Measurements from ENCODE around the gene NEURL1B.

Gene NEURL1B

GRCh38 chr5:172717481-172718195 lies 76.6 kb downstream of the NEURL1B start:
- H2BK120ac ChIP-seq (ENCODE audit: low read depth, low read length) = no peak overlapping the region
- no peak for DNase-seq
- H3K9ac ChIP-seq (ENCODE audit: low read length) = peak overlapping the region; percentile 86
- H3K14ac ChIP-seq (ENCODE audit: low read length in 2 of 2) = no peak overlapping the region
- H2BK12ac ChIP-seq (ENCODE audit: low read length in 2 of 2) = peak overlapping the region; percentile 66 to 76
- no peak overlapping the region for H3K23ac ChIP-seq (ENCODE audit: low read length in 2 of 2)
- H3K27me3 ChIP-seq (ENCODE audit: control insufficient read depth in 1 of 2, insufficient read depth in 1 of 2, low read length in 2 of 2) = no peaks in the 10 kb centered on the region
- peaks cover 15% of the 10 kb centered on the region for H3K4me1 ChIP-seq (ENCODE audit: control insufficient read depth, insufficient read depth, low read depth, low read length)
- H3K4ac ChIP-seq (ENCODE audit: low read depth in 1 of 2, low read length in 2 of 2) = no peak overlapping the region
- H3K18ac ChIP-seq (ENCODE audit: low read depth in 1 of 2, low read length in 2 of 2) = peak overlapping the region in 1 of 2 experiments; percentile 38
- WGBS = 87% methylated on average over 16 of the region's 16 CpGs
- H2AFZ ChIP-seq (ENCODE audit: low read depth, low read length) = no peak overlapping the region
- peak overlapping the region in 1 of 2 experiments; percentile 63 for H3K4me3 ChIP-seq (ENCODE audit: insufficient read depth in 1 of 2, low read depth in 1 of 2, low read length in 2 of 2)
- H3K36me3 ChIP-seq (ENCODE audit: control insufficient read depth in 1 of 2, insufficient read depth in 2 of 2, low read depth in 1 of 2, low read length in 2 of 2) = no peaks in the 10 kb centered on the region
- peak overlapping the region; percentile 40 for H4K91ac ChIP-seq (ENCODE audit: low read length)
- H2BK15ac ChIP-seq (ENCODE audit: low read depth, poor library complexity, severe bottlenecking) = no peak overlapping the region
- H4K8ac ChIP-seq (ENCODE audit: low read length) = peak overlapping the region; percentile 50
- H2BK5ac ChIP-seq (ENCODE audit: low read depth, low read length, poor library complexity, severe bottlenecking) = no peak overlapping the region
- H2AK5ac ChIP-seq (ENCODE audit: low read length, severe bottlenecking) = no peak overlapping the region
- no peak overlapping the region for H3K4me2 ChIP-seq (ENCODE audit: low read length, poor library complexity, severe bottlenecking)
- no peaks in the 10 kb centered on the region for H3K9me3 ChIP-seq (ENCODE audit: control insufficient read depth, low read length)
- no peak overlapping the region for H3K27ac ChIP-seq (ENCODE audit: low read length, poor library complexity, severe bottlenecking)
- no peaks in the 10 kb centered on the region for H3K79me1 ChIP-seq (replicated peaks; ENCODE audit: low read length, poor library complexity, severe bottlenecking)

- H3K27me3 ChIP-seq (ENCODE audit: control insufficient read depth in 1 of 2, insufficient read depth in 1 of 2, low read length in 2 of 2) = no peaks in the 10 kb centered on the region
- no peak overlapping the region for H3K4ac ChIP-seq (ENCODE audit: low read depth in 1 of 2, low read length in 2 of 2)
- H2AFZ ChIP-seq (ENCODE audit: low read depth, low read length) = no peak overlapping the region
- H3K79me1 ChIP-seq (replicated peaks; ENCODE audit: low read length, poor library complexity, severe bottlenecking) = no peaks in the 10 kb centered on the region
- no peaks in the 10 kb centered on the region for H3K9me3 ChIP-seq (ENCODE audit: control insufficient read depth, low read length)
- no peaks in the 10 kb centered on the region for H3K36me3 ChIP-seq (ENCODE audit: control insufficient read depth in 1 of 2, insufficient read depth in 2 of 2, low read depth in 1 of 2, low read length in 2 of 2)
- peaks cover 10% of the 10 kb centered on the region for H3K4me1 ChIP-seq (ENCODE audit: control insufficient read depth, insufficient read depth, low read depth, low read length)
- H4K8ac ChIP-seq (ENCODE audit: low read length) = no peak overlapping the region
- WGBS = 92% methylated on average over 3 of the region's 3 CpGs
- H3K23ac ChIP-seq (ENCODE audit: low read length in 2 of 2) = no peak overlapping the region
- H2BK12ac ChIP-seq (ENCODE audit: low read length in 2 of 2) = no peak overlapping the region
- no peak overlapping the region for H4K91ac ChIP-seq (ENCODE audit: low read length)
- no peak overlapping the region for H2BK5ac ChIP-seq (ENCODE audit: low read depth, low read length, poor library complexity, severe bottlenecking)
- H3K9ac ChIP-seq (ENCODE audit: low read length) = no peak overlapping the region
- H3K4me2 ChIP-seq (ENCODE audit: low read length, poor library complexity, severe bottlenecking) = no peak overlapping the region
- no peak overlapping the region for H2BK15ac ChIP-seq (ENCODE audit: low read depth, poor library complexity, severe bottlenecking)
- H3K18ac ChIP-seq (ENCODE audit: low read depth in 1 of 2, low read length in 2 of 2) = no peak overlapping the region
- H3K4me3 ChIP-seq (ENCODE audit: insufficient read depth in 1 of 2, low read depth in 1 of 2, low read length in 2 of 2) = no peak overlapping the region
- H3K27ac ChIP-seq (ENCODE audit: low read length, poor library complexity, severe bottlenecking) = no peak overlapping the region
- DNase-seq = no peak
- no peak overlapping the region for H2BK120ac ChIP-seq (ENCODE audit: low read depth, low read length)
- no peak overlapping the region for H3K14ac ChIP-seq (ENCODE audit: low read length in 2 of 2)
- H2AK5ac ChIP-seq (ENCODE audit: low read length, severe bottlenecking) = no peak overlapping the region
These were observed 77.6 kb downstream of the NEURL1B start for GRCh38 chr5:172718527-172719114.

- Histone ChIP-seq H2BK5ac (ENCODE audit: low read depth, low read length, poor library complexity, severe bottlenecking) (no peak overlapping the region), H3K36me3 (ENCODE audit: control insufficient read depth in 1 of 2, insufficient read depth in 2 of 2, low read depth in 1 of 2, low read length in 2 of 2) (no peaks in the 10 kb centered on the region), H3K14ac (ENCODE audit: low read length in 2 of 2) (no peak overlapping the region), H2BK120ac (ENCODE audit: low read depth, low read length) (no peak overlapping the region), H3K4me1 (ENCODE audit: control insufficient read depth, insufficient read depth, low read depth, low read length) (peaks cover 10% of the 10 kb centered on the region), H4K8ac (ENCODE audit: low read length) (no peak overlapping the region), H3K79me1 (replicated peaks; ENCODE audit: low read length, poor library complexity, severe bottlenecking) (no peaks in the 10 kb centered on the region), H3K4me2 (ENCODE audit: low read length, poor library complexity, severe bottlenecking) (no peak overlapping the region), H2AK5ac (ENCODE audit: low read length, severe bottlenecking) (no peak overlapping the region), H3K18ac (ENCODE audit: low read depth in 1 of 2, low read length in 2 of 2) (no peak overlapping the region), H3K4ac (ENCODE audit: low read depth in 1 of 2, low read length in 2 of 2) (no peak overlapping the region), H3K23ac (ENCODE audit: low read length in 2 of 2) (no peak overlapping the region), H3K4me3 (ENCODE audit: insufficient read depth in 1 of 2, low read depth in 1 of 2, low read length in 2 of 2) (no peak overlapping the region), H2BK12ac (ENCODE audit: low read length in 2 of 2) (no peak overlapping the region), H4K91ac (ENCODE audit: low read length) (no peak overlapping the region), H3K27ac (ENCODE audit: low read length, poor library complexity, severe bottlenecking) (no peak overlapping the region), H2BK15ac (ENCODE audit: low read depth, poor library complexity, severe bottlenecking) (no peak overlapping the region), H2AFZ (ENCODE audit: low read depth, low read length) (no peak overlapping the region), H3K9ac (ENCODE audit: low read length) (no peak overlapping the region), H3K27me3 (ENCODE audit: control insufficient read depth in 1 of 2, insufficient read depth in 1 of 2, low read length in 2 of 2) (no peaks in the 10 kb centered on the region), H3K9me3 (ENCODE audit: control insufficient read depth, low read length) (no peaks in the 10 kb centered on the region)
- WGBS = 92% methylated on average over 4 of the region's 4 CpGs
- DNase-seq = no peak
These were observed 78.1 kb downstream of the NEURL1B start for GRCh38 chr5:172719211-172719610.

- Histone ChIP-seq H3K14ac (ENCODE audit: low read length in 2 of 2) (no peak overlapping the region), H2AK5ac (ENCODE audit: low read length, severe bottlenecking) (peak overlapping the region; percentile 33), H3K4ac (ENCODE audit: low read depth in 1 of 2, low read length in 2 of 2) (no peak overlapping the region), H3K9ac (ENCODE audit: low read length) (no peak overlapping the region), H3K36me3 (ENCODE audit: control insufficient read depth in 1 of 2, insufficient read depth in 2 of 2, low read depth in 1 of 2, low read length in 2 of 2) (no peaks in the 10 kb centered on the region), H3K4me1 (ENCODE audit: control insufficient read depth, insufficient read depth, low read depth, low read length) (no peaks in the 10 kb centered on the region), H3K18ac (ENCODE audit: low read depth in 1 of 2, low read length in 2 of 2) (no peak overlapping the region), H3K9me3 (ENCODE audit: control insufficient read depth, low read length) (no peaks in the 10 kb centered on the region), H2BK5ac (ENCODE audit: low read depth, low read length, poor library complexity, severe bottlenecking) (no peak overlapping the region), H3K23ac (ENCODE audit: low read length in 2 of 2) (no peak overlapping the region), H3K4me3 (ENCODE audit: insufficient read depth in 1 of 2, low read depth in 1 of 2, low read length in 2 of 2) (no peak overlapping the region), H2AFZ (ENCODE audit: low read depth, low read length) (no peak overlapping the region), H3K79me1 (replicated peaks; ENCODE audit: low read length, poor library complexity, severe bottlenecking) (no peaks in the 10 kb centered on the region), H2BK12ac (ENCODE audit: low read length in 2 of 2) (no peak overlapping the region), H2BK120ac (ENCODE audit: low read depth, low read length) (no peak overlapping the region), H4K91ac (ENCODE audit: low read length) (peak overlapping the region; percentile 34), H2BK15ac (ENCODE audit: low read depth, poor library complexity, severe bottlenecking) (no peak overlapping the region), H3K4me2 (ENCODE audit: low read length, poor library complexity, severe bottlenecking) (no peak overlapping the region), H3K27ac (ENCODE audit: low read length, poor library complexity, severe bottlenecking) (no peak overlapping the region), H3K27me3 (ENCODE audit: control insufficient read depth in 1 of 2, insufficient read depth in 1 of 2, low read length in 2 of 2) (no peaks in the 10 kb centered on the region), H4K8ac (ENCODE audit: low read length) (no peak overlapping the region)
- no peak for DNase-seq
- WGBS = 95% methylated on average over 5 of the region's 5 CpGs
These were observed 79.6 kb downstream of the NEURL1B start for GRCh38 chr5:172720655-172721054.

Measured in mesenchymal stem cell (in vitro differentiated cells and primary cell).